Heart right ventricle (tissue), 16 donors: Measurements from ENCODE around the gene NDRG3. TPM values are rescaled to one million over a fixed set of nuclear protein-coding genes. Genes with fewer than 3 reads are reported as not detected.
A peak's percentile ranks its signal among the peaks of the same experiment; 100 is the strongest.

Experiments used
- ATAC-seq, 8 donors: fragments of 200-7000 bp; cut with Tn5 transposase; one replicate each; pipeline ENCODE4 v1.9.1; 2020; ENCODE audit warnings: mild to moderate bottlenecking in 8 of 8, moderate library complexity in 8 of 8, moderate number of reproducible peaks in 1 of 8
- DNase-seq, 2 donors: peaks; one replicate each; pipeline ENCODE4 v3.0.0-alpha.2; 2020
- H3K27ac ChIP-seq, 10 donors: fragments of 200-600 bp; sonication (generic) in 2 of 10; one replicate each; pipeline versions ENCODE4 v1.5.0 to v1.8.0; 2020 to 2022; ENCODE audit warnings: mild to moderate bottlenecking in 3 of 10
- H3K27me3 ChIP-seq, 7 donors: fragments of 200-600 bp; one replicate each; pipeline ENCODE4 v1.8.0; 2021 to 2022; ENCODE audit warnings: mild to moderate bottlenecking in 2 of 7
- H3K36me3 ChIP-seq, 9 donors: fragments of 200-600 bp; sonication (generic) in 1 of 9; one replicate each; pipeline versions ENCODE4 v1.5.0 to v1.8.0; 2020 to 2022; ENCODE audit warnings: mild to moderate bottlenecking in 2 of 9
- H3K4me1 ChIP-seq, 9 donors: fragments of 200-600 bp; sonication (generic) in 1 of 9; one replicate each; pipeline versions ENCODE4 v1.5.0 to v1.8.0; 2020 to 2022; ENCODE audit warnings: mild to moderate bottlenecking in 4 of 9
- H3K4me3 ChIP-seq, 10 donors: fragments of 200-600 bp; sonication (generic) in 2 of 10; one replicate each; pipeline versions ENCODE4 v1.5.0 to v1.8.0; 2020 to 2022; ENCODE audit warnings: mild to moderate bottlenecking in 7 of 10, moderate library complexity in 2 of 10
- H3K9me3 ChIP-seq, 11 donors: fragments of 200-600 bp in 10 of 11; sonication (generic) in 2 of 11; one replicate each; pipeline versions ENCODE4 v1.5.0 to v1.8.0; 2013 to 2022; ENCODE audit warnings: mild to moderate bottlenecking in 2 of 11, control low read depth in 1 of 11, moderate library complexity in 1 of 11
- CTCF ChIP-seq, 9 donors: fragments of 200-600 bp; sonication (generic) in 2 of 9; IDR thresholded peaks; one replicate each; pipeline versions ENCODE4 v1.5.0 to v1.8.0; 2021 to 2022; ENCODE audit warnings: antibody characterized with exemption in 9 of 9, mild to moderate bottlenecking in 5 of 9, moderate library complexity in 1 of 9
- WGBS, 2 donors: extraction: QIAGEN DNeasy Blood & Tissue Kit; methylation state at CpG; one replicate each; pipeline ENCODE4 v1.1.7; 2013; ENCODE audit warnings: inconsistent platforms in 1 of 2; 5-methylcytosine and 5-hydroxymethylcytosine counted together
- intact Hi-C, 10 donors: fragments of 100-400 bp; cut with DNase I; formaldehyde crosslinking; loops; one replicate each; pipeline versions ENCODE4 v1.11.1 to v1.14.2; 2022
- polyA plus RNA-seq, 2 donors: library from polyadenylated mRNA; stranded (reverse); fragments of 200-250 nt; gene quantifications; one replicate each; pipeline ENCODE4 v1.2.3, GENCODE V29; 2013
- total RNA-seq, 10 donors: library from RNA; stranded (reverse); fragmentation: NEBNext Ultra II Directional in 3 of 10; extraction: Animal tissue kit (Norgen Biotek cat#: 25700) in 3 of 10; gene quantifications; one replicate each; pipeline versions ENCODE4 v1.2.1 to v1.2.4, GENCODE V29; 2021 to 2023
- donor health status: Arrhythmogenic right ventricular cardiomyopathy.
- donor health status: ischemic (EF 13 %, LVEDD 7.1; RV severe dilation, severe dysfunction).
- donor health status: healthy with polysubstance abuse.
- donor health status: DM: no; HTN: yes; CAD: no.
- donor health status: DM: no; HTN: no; CAD: no.
- donor health status: ischemic (EF 25% LVEDD 6.9; RV normal size, moderate dysfunction).
- donor health status: ischemic (EF 25% LVEDD 5.7; RV mildly dilated, moderate dysfunction).
- donor health status: healthy.
- donor health status: DM: yes; HTN: yes; CAD: no.
- donor health status: Ischemic cardiomyopathy.
- donor health status: ischemic (EF 35%, LVEDD 5.7; RV mildly dilated, moderate dysfunction).
- donor health status: nonischemic (EF 11% LVEDD 7.7; RV severe dilation, severe dysfunction).
- donor health status: DM: yes; HTN: yes; CAD: no.
- donor health status: PGD.
- donor health status: ischemic (EF 29% LVEDD 5.4; RV normal size, mild dysfunction).
- donor health status: nonischemic (EF 23%, LVEDD 6.1; RV moderate dilation, normal function).

Gene NDRG3
- total and polyA plus RNA-seq, 12 donors: 19.3 to 37.0 (median 29.9) TPM

DNA sequence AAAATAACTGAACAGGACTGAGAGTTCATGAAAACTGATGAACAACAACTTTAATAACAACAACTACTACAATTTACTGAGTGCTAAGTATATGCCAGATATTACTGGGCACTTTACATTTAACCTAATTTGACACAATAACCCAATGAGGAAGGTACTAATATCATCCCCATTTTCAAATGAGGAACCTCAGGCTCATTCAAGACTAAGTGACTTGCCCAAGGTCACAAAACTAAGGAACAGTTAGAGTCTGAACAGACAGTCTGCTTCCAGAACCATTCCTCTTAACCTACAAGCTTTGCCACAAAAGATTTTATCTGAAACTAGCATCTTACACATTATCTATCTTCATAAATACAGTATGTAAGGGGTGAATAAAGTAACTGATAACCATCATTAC, 10.6 kb upstream of the NDRG3 start:
- intact Hi-C loops: loop anchor here in 4 of 10 donors (10.0 kb wide), 4 partner anchors 142 to 202 kb away; partner anchors contain the start of genes RAB5IF (in 1 of the 4) and TGIF2 (in 1 of the 4)
- no peak for TF ChIP-seq CTCF (IDR thresholded peaks at IDR 0.05)

DNA sequence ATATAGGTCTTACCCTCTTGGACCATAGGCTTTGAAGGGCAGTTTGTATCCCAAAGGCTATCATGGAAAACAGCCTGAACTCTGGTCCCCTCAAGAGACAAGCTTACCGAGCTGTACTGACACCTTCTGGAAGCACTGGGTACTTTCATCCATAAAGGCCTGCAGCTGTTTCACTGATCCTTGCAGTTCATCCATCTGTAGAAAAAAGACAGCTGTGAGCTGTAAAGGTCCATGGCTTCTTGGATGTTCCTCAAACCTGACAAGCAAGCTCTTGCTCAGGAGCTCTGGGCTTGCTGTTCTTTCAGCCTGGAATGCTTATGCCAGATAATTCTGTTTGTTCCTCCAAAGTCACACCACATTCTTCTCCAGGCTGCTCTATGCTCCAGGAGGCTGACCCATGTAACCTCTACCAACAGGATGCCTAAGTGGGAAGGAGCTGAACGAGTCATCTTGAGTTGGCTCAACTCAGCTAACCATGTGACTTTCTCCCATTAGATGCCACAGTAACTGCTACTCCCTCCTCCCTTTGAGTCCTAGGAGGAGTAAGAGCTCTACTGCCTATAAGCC, 8.8 kb upstream of the NDRG3 start:
- Histone ChIP-seq H3K9me3 (no peaks in the 10 kb centered on the region), H3K27ac (peak overlapping the region in 2 of 10 donors; percentile 20 to 44), H3K27me3 (no peaks in the 10 kb centered on the region), H3K4me1 (peaks cover 0 to 33% (median 15%) of the 10 kb centered on the region in 9 donors), H3K4me3 (no peak overlapping the region), H3K36me3 (peaks cover 0 to 58% (median 8%) of the 10 kb centered on the region in 9 donors)
- ATAC-seq (peak; percentile 69 to 89 (median 84)), DNase-seq (peak in 1 of 2 donors; percentile 68)
- TF ChIP-seq CTCF (IDR thresholded peaks at IDR 0.05): peak; percentile 64 to 87 (median 83)
- intact Hi-C loops: loop anchor here in 7 of 10 donors (2.0 to 10.0 kb wide), 8 partner anchors 37 to 200 kb away; partner anchors contain the start of genes RAB5IF (in 1 of the 7) and TGIF2 (in 1 of the 7)
- 0 to 2% methylated on average over 2 of the region's 2 CpGs for WGBS, 2 donors

More for the DNA sequence above, 10.6 kb upstream of the NDRG3 start:
- H3K27me3 ChIP-seq: no peaks in the 10 kb centered on the region
- DNase-seq (no peak), ATAC-seq (no peak)
- no peaks in the 10 kb centered on the region for H3K9me3 ChIP-seq
- H3K27ac ChIP-seq: peak overlapping the region in 5 of 10 donors; percentile 53 to 85 (median 75)
- peaks cover 0 to 67% (median 8%) of the 10 kb centered on the region in 9 donors for H3K36me3 ChIP-seq
- no peak overlapping the region for H3K4me3 ChIP-seq
- H3K4me1 ChIP-seq: peaks cover 0 to 33% (median 15%) of the 10 kb centered on the region in 9 donors

DNA sequence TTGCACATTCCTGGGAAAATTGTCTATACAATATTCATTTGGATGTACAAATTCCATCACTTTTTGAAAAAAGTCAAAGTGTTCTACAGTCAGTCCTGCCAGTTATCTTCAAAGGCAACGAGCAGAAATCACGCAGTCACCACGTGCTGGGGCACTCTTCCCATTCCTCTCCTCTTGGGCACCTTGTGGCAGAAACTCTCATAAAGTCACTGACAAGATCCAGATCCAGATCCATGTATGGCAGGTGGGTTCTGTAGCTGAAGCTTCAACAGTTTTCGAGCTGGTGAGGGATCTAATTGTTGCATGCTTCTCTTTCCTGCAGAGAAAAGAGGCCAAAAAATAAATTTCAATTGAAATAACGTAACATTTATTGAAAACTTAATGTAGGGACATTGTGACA, 6.7 kb upstream of the NDRG3 start:
- no peak for DNase-seq
- TF ChIP-seq CTCF (IDR thresholded peaks at IDR 0.05): no peak
- 62 to 71% methylated on average over 5 of the region's 5 CpGs for WGBS, 2 donors
- H3K27ac ChIP-seq: no peak overlapping the region
- ATAC-seq: no peak
- no peaks in the 10 kb centered on the region for H3K9me3 ChIP-seq
- intact Hi-C loops: loop anchor here in 7 of 10 donors (5.0 to 10.0 kb wide), 7 partner anchors 35 to 198 kb away; partner anchors contain the start of genes RAB5IF (in 1 of the 7) and TGIF2 (in 1 of the 7)
- peaks cover 0 to 54% (median 8%) of the 10 kb centered on the region in 9 donors for H3K36me3 ChIP-seq
- peaks cover 0 to 28% (median 13%) of the 10 kb centered on the region in 9 donors for H3K4me1 ChIP-seq
- no peaks in the 10 kb centered on the region for H3K27me3 ChIP-seq
- no peak overlapping the region for H3K4me3 ChIP-seq

DNA sequence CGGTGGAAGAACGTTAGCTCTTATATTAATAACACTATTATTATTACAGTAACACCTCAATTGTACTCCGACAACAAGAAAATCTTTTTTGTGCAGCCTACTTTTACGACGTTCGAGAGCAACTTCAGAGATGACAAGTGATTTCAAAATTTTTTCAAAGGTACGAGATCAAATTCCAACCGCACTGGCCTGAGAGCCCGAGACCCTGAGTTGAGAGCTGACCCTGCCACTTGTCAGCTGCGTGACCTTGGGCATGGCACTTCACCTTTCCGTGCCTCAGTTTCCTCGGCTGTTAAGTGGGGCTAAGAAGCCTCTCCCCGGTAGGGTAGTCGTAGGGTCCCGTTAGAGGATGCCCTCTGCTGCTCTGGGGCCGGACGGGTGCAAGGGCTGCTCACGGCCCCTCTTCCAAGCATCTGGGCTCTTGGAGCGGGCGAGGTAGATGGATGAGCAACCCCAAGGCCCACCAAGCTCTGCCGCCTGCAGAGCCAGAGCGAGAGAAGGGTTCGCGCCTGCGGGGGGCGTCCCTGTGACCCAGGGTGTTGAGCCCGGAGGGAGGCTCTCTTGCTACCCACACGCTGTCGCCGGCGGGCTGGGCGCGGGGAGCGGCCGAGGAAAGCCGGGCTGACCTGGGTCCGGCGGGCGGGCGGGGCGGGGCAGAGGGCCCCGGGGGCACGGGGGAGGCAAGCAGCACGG, 510 bp downstream of the NDRG3 start:
- Histone ChIP-seq H3K4me3 (peak overlapping the region; percentile 54 to 96 (median 84)), H3K4me1 (peaks cover 5 to 57% (median 22%) of the 10 kb centered on the region in 9 donors), H3K36me3 (no peaks in the 10 kb centered on the region), H3K27ac (peak overlapping the region; percentile 73 to 94 (median 86)), H3K9me3 (no peaks in the 10 kb centered on the region), H3K27me3 (no peaks in the 10 kb centered on the region)
- peak in 2 of 9 donors; percentile 2 to 9 for TF ChIP-seq CTCF (IDR thresholded peaks at IDR 0.05)
- ATAC-seq (peak; percentile 4 to 45 (median 14)), DNase-seq (peak in 1 of 2 donors; percentile 10)
- intact Hi-C loops: loop anchor here in 2 of 10 donors (5.0 to 10.0 kb wide), 2 partner anchors 133 to 281 kb away; no protein-coding TSS in a partner anchor
- WGBS, 2 donors: 1 to 2% methylated on average over 32 to 44 of the region's 44 CpGs
